ENCODE measurements around the gene NUP62. TPM values are rescaled to one million over a fixed set of nuclear protein-coding genes. Genes with fewer than 3 reads are reported as not detected.

NUP62 gene
- total RNA-seq, 1 donor from 2014 or later: 20.9 TPM

Other genes starting within 250 kb of the NUP62 start
- 0.49 TPM for gene ADM5, start 239.9 kb downstream of the NUP62 start, total RNA-seq
- 40.6 TPM for gene CPT1C, start 238.4 kb downstream of the NUP62 start, total RNA-seq
- not detected for gene TSKS, start 166.2 kb downstream of the NUP62 start, total RNA-seq
- gene AP2A1, start 162.5 kb downstream of the NUP62 start, total RNA-seq: 44.5 TPM
- 9.8 TPM for gene FUZ, start 116.2 kb downstream of the NUP62 start, total RNA-seq
- gene MED25, start 111.2 kb downstream of the NUP62 start, total RNA-seq: 19.2 TPM
- 84.8 TPM for gene PTOV1, start 78.3 kb downstream of the NUP62 start, total RNA-seq
- 10.6 TPM for gene PNKP, start 61.9 kb downstream of the NUP62 start, total RNA-seq
- gene AKT1S1, start 52.1 kb downstream of the NUP62 start, total RNA-seq: 2.5 TPM
- gene TBC1D17, start 51.8 kb downstream of the NUP62 start, total RNA-seq: 10.6 TPM
- gene IL4I1, start 32.6 kb downstream of the NUP62 start, total RNA-seq: not detected
- 9.6 TPM for gene ATF5, start 299 bp downstream of the NUP62 start, total RNA-seq
- under 0.01 TPM for gene SIGLEC11, start 31.7 kb upstream of the NUP62 start, total RNA-seq
- 17.2 TPM for gene VRK3, start 95.9 kb upstream of the NUP62 start, total RNA-seq
- 9.1 TPM for gene ZNF473, start 96.5 kb upstream of the NUP62 start, total RNA-seq
- not detected for gene IZUMO2, start 233.8 kb upstream of the NUP62 start, total RNA-seq

All from temporal lobe (tissue), 1 donor.